Astrocyte (in vitro differentiated cells and primary cell): Measurements from ENCODE around the gene SHC3. TPM values are rescaled to one million over a fixed set of nuclear protein-coding genes. Genes with fewer than 3 reads are reported as not detected.

Source experiments
- DNase-seq: peaks from one replicate; pipeline ENCODE4 v3.0.0-alpha.2; 2010; ENCODE audit warnings: low read depth
- FAIRE-seq: peaks from 2 replicates; lab custom pipeline; 2011; peaks lifted over from hg19 to GRCh38; lab: Jason Lieb, UNC
- H2AFZ ChIP-seq: 2 replicates; pipeline ENCODE4 v1.6.0; 2012; ENCODE audit warnings: low read depth, low read length, inconsistent platforms
- H3K27ac ChIP-seq: 2 replicates; pipeline ENCODE4 v1.5.1; 2011; ENCODE audit warnings: low read depth, low read length, inconsistent platforms
- H3K27me3 ChIP-seq: 2 replicates; pipeline ENCODE4 v1.6.0; 2011; ENCODE audit warnings: low read length, inconsistent platforms; ENCODE audit not compliant: insufficient read depth
- H3K36me3 ChIP-seq: 2 replicates; pipeline ENCODE4 v1.5.1; 2011; ENCODE audit warnings: low read length, inconsistent platforms; ENCODE audit not compliant: insufficient read depth
- H3K4me1 ChIP-seq: 2 replicates; pipeline ENCODE4 v1.5.1; 2011; ENCODE audit warnings: low read length, inconsistent platforms; ENCODE audit not compliant: insufficient read depth
- H3K4me2 ChIP-seq: 2 replicates; pipeline ENCODE4 v1.6.0; 2012; ENCODE audit warnings: low read length, inconsistent platforms
- H3K4me3 ChIP-seq: 2 replicates; pipeline ENCODE4 v1.5.1; 2011; ENCODE audit warnings: low read depth, mild to moderate bottlenecking, low read length, inconsistent platforms; ENCODE audit not compliant: insufficient read depth
- H3K79me2 ChIP-seq: 2 replicates; pipeline ENCODE4 v1.6.0; 2012; ENCODE audit warnings: mild to moderate bottlenecking, low read length, inconsistent platforms; ENCODE audit not compliant: insufficient read depth
- H3K9ac ChIP-seq: 2 replicates; pipeline ENCODE4 v1.6.0; 2012; ENCODE audit warnings: mild to moderate bottlenecking, low read length, inconsistent platforms
- H3K9me3 ChIP-seq: 2 replicates; pipeline ENCODE4 v1.5.1; 2012; ENCODE audit warnings: low read depth, mild to moderate bottlenecking, low read length, inconsistent platforms; ENCODE audit not compliant: insufficient read depth
- H4K20me1 ChIP-seq: 2 replicates; pipeline ENCODE4 v1.6.0; 2012; ENCODE audit warnings: low read length, inconsistent platforms; ENCODE audit not compliant: insufficient read depth
- H3K27ac Mint-ChIP-seq: one replicate; pipeline ENCODE4 v1.8.0; 2021; ENCODE audit warnings: mild to moderate bottlenecking, mixed read lengths; ENCODE audit not compliant: unreplicated experiment
- H3K27me3 Mint-ChIP-seq: one replicate; pipeline ENCODE4 v1.8.0; 2021; ENCODE audit warnings: low read depth, mixed read lengths; ENCODE audit not compliant: unreplicated experiment
- H3K36me3 Mint-ChIP-seq: one replicate; pipeline ENCODE4 v1.8.0; 2021; ENCODE audit warnings: low read depth, mixed read lengths; ENCODE audit not compliant: unreplicated experiment
- H3K4me1 Mint-ChIP-seq: one replicate; pipeline ENCODE4 v1.8.0; 2021; ENCODE audit warnings: low read depth, mixed read lengths; ENCODE audit not compliant: unreplicated experiment
- H3K4me3 Mint-ChIP-seq: one replicate; pipeline ENCODE4 v1.8.0; 2021; ENCODE audit warnings: mild to moderate bottlenecking, moderate library complexity, mixed read lengths; ENCODE audit not compliant: unreplicated experiment
- H3K9me3 Mint-ChIP-seq: one replicate; pipeline ENCODE4 v1.8.0; 2021; ENCODE audit warnings: mild to moderate bottlenecking, mixed read lengths; ENCODE audit not compliant: unreplicated experiment
- CTCF ChIP-seq: IDR thresholded peaks from 2 replicates; pipeline ENCODE4 v1.5.1; 2011; ENCODE audit warnings: low read depth, mild to moderate bottlenecking, inconsistent platforms, low read length, moderate library complexity; ENCODE audit not compliant: insufficient read depth
- EZH2 ChIP-seq: IDR thresholded peaks from 2 replicates; pipeline ENCODE4 v1.6.1; 2012; ENCODE audit warnings: mild to moderate bottlenecking, low read length, inconsistent platforms; ENCODE audit not compliant: insufficient read depth
- total RNA-seq: library from RNA; stranded (reverse); gene quantifications from 2 replicates; pipeline ENCODE4 v1.2.1, GENCODE V29; 2021

SHC3 gene
- total RNA-seq, 1 donor from 2014 or later, result 4.6 TPM

GRCh38 chr9:89037891-89038290 lies 140.7 kb downstream of the SHC3 start:
- Mint-ChIP-seq H3K27me3 (no peaks in the 10 kb centered on the region), H3K9me3 (no peaks in the 10 kb centered on the region), H3K36me3 (peaks cover under 1% of the 10 kb centered on the region), H3K4me3 (no peak overlapping the region), H3K27ac (no peak overlapping the region), H3K4me1 (no peaks in the 10 kb centered on the region)
- Histone ChIP-seq H3K4me3 (no peak overlapping the region), H4K20me1 (peaks cover 5% of the 10 kb centered on the region), H3K27me3 (no peaks in the 10 kb centered on the region), H3K4me1 (peaks cover 19% of the 10 kb centered on the region), H3K9ac (no peak overlapping the region), H3K27ac (peak overlapping the region; percentile 24), H3K9me3 (no peaks in the 10 kb centered on the region), H3K4me2 (peak overlapping the region; percentile 76), H3K79me2 (peaks cover 12% of the 10 kb centered on the region), H3K36me3 (peaks cover 11% of the 10 kb centered on the region), H2AFZ (no peak overlapping the region)
- DNase-seq (no peak), FAIRE-seq (no peak)
- TF ChIP-seq CTCF (no peak), EZH2 (no peak)

- TF ChIP-seq CTCF, result no peak
- TF ChIP-seq EZH2, result no peak
- Histone ChIP-seq H3K27ac (no peak overlapping the region), H3K9ac (no peak overlapping the region), H3K4me2 (no peak overlapping the region), H3K36me3 (peaks cover 13% of the 10 kb centered on the region), H2AFZ (no peak overlapping the region), H3K4me3 (no peak overlapping the region), H3K27me3 (no peaks in the 10 kb centered on the region), H3K9me3 (no peaks in the 10 kb centered on the region), H4K20me1 (peaks cover 5% of the 10 kb centered on the region), H3K4me1 (peaks cover 19% of the 10 kb centered on the region), H3K79me2 (peaks cover 12% of the 10 kb centered on the region)
- FAIRE-seq, result no peak
- no peaks in the 10 kb centered on the region for H3K27me3 Mint-ChIP-seq
- no peaks in the 10 kb centered on the region for H3K9me3 Mint-ChIP-seq
- H3K27ac Mint-ChIP-seq, result no peak overlapping the region
- no peaks in the 10 kb centered on the region for H3K4me1 Mint-ChIP-seq
- peak; percentile 29 for DNase-seq
- no peak overlapping the region for H3K4me3 Mint-ChIP-seq
- peaks cover 3% of the 10 kb centered on the region for H3K36me3 Mint-ChIP-seq
Measured at GRCh38 chr9:89037346-89037745, 141.3 kb downstream of the SHC3 start.

- DNase-seq (no peak), FAIRE-seq (no peak)
- Mint-ChIP-seq H3K4me1 (no peaks in the 10 kb centered on the region), H3K27me3 (no peaks in the 10 kb centered on the region), H3K27ac (no peak overlapping the region), H3K9me3 (no peaks in the 10 kb centered on the region), H3K36me3 (peaks cover 3% of the 10 kb centered on the region), H3K4me3 (no peak overlapping the region)
- H3K9me3 ChIP-seq, result no peaks in the 10 kb centered on the region
- H3K4me3 ChIP-seq, result no peak overlapping the region
- peaks cover 19% of the 10 kb centered on the region for H3K4me1 ChIP-seq
- H3K79me2 ChIP-seq, result peaks cover 12% of the 10 kb centered on the region
- H3K27me3 ChIP-seq, result no peaks in the 10 kb centered on the region
- H3K9ac ChIP-seq, result no peak overlapping the region
- no peak for TF ChIP-seq CTCF
- no peak for TF ChIP-seq EZH2
- H3K4me2 ChIP-seq, result no peak overlapping the region
- H2AFZ ChIP-seq, result no peak overlapping the region
- H4K20me1 ChIP-seq, result peaks cover 5% of the 10 kb centered on the region
- H3K36me3 ChIP-seq, result peaks cover 14% of the 10 kb centered on the region
- H3K27ac ChIP-seq, result no peak overlapping the region
Measured at GRCh38 chr9:89036891-89037290, 141.7 kb downstream of the SHC3 start.
